HG02885 (cell line): ENCODE measurements around the gene NECTIN1.

Experiments used
- ATAC-seq: cut with Tn5 transposase; IDR thresholded peaks from one replicate; pipeline ENCODE4 v1.9.1; 2021; ENCODE audit warnings: mild to moderate bottlenecking; ENCODE audit not compliant: unreplicated experiment, poor library complexity

NECTIN1 gene

DNA sequence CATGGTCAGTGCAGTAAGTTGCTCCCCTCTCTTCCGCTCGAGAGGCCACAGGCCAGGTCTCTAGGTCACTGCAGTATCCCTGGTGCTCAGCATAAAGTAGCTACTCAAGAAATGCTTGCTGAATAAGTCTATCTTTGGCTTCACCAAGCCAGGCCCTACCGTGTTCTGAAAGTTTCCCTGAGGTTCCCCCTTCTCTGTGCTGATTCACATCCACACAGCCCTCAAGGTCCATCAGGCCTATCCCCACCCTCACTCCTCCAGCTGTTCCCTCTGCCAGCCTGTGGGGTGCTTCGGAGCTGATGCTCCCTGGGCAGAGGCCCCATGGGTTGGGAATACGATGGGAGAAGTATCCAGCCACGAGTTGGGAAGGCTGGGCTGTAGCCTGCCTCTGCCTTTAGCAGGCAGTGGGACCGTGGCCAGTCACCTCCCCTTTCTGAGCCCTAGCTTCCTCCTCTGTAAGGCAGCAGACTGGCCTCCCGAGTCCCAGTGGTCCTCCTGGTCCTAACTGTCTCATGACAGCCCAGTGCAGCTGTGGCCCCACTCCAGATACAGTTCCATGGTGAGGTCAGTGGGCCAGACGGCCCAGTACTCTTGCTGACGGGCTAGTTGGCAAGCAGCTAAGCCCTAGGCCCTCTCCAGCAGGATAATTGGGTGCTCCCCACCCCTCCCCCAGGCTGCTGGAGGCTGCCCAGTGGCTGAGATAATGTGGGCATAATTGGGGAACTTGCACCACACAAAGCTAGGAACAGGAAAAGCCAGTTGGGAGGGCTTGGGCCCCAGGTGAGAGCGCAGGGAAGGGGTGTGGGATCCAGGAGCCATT lies 48.2 kb downstream of the NECTIN1 start:
- no peak for ATAC-seq

DNA sequence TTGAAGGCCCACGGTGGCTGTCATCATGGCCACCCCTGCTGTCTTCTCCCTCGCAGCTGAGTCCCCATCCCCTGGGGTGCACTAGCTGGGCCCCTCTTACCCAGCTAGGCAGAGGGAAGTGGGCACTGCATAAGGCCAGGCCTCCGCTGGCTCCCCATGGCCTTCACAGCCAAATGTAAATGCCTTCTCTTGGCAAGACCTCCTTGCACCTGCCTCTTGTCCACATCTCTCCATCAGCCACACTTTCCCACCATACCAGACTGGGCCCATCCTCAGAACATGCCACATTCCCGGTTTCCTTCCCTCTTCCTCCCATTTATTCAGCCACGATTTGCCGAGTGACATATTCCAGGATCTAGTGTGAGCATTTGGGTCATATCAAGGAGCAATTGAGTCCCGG lies 49.7 kb downstream of the NECTIN1 start:
- ATAC-seq = no peak

DNA sequence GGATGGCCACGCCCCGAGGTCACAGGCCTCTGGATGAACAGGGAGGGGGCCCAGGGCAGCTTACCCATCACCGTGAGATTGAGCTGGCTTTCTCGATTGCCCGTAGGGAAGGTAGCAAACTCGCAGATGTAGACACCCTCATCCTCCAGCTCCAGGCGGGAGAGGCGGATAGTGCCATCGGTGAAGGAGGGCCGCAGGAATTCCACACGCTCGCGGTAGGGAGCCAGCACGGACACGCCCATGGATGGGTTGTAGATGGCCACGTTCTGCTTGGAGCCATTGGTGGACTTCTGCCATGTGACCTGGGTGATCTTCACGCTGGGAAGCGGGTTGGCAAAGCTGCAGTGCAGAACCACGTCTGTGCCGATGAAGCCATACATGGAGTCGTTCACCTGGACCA lies 50.6 kb downstream of the NECTIN1 start:
- ATAC-seq = no peak

DNA sequence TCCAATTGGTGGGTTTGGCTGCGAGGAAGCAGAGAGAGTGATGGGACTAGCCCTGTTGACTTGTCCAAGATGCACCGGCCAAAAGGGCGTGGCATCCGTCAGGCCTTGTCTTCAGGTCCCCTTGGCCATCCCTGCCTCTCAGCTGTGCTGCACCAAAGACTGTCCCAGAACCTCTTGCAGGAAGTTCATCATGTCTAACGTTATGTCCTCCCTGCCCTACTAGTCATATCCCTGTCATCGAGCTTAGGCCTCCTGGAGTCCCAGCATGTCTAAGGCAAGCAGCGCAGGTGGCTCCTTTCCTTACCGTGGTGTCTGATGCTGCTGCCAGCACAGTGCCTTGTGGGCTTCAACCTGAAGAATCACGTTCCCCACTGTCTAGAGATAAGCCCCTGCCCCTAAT lies 51.2 kb downstream of the NECTIN1 start:
- no peak for ATAC-seq

DNA sequence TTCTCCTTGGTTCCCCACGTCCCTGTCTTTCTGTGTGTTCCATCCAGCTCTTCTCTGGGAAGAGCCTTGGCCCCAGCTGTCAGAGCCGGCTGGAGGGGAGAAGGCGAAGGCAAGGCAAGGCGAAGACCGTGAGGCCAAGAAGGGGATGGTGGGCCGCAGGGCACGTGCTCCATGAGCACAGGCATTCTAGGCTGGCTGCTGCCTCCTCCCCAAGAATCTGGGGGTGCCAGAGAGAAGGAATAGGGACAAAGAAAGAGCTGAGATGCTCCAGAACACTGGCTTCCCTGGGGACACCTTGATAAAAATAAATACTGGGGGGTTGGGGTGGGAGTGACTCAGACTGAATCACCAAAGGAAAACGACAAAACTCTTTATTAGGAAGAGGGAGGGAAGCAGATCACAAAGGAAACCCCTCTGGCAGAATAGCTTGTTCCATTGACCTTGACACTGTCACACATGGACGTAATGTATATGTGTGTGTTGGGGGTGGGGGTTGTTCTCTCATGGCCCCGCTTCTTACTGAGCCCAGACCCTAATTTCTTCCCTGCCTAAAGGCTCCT lies 52.5 kb downstream of the NECTIN1 start:
- ATAC-seq = no peak

DNA sequence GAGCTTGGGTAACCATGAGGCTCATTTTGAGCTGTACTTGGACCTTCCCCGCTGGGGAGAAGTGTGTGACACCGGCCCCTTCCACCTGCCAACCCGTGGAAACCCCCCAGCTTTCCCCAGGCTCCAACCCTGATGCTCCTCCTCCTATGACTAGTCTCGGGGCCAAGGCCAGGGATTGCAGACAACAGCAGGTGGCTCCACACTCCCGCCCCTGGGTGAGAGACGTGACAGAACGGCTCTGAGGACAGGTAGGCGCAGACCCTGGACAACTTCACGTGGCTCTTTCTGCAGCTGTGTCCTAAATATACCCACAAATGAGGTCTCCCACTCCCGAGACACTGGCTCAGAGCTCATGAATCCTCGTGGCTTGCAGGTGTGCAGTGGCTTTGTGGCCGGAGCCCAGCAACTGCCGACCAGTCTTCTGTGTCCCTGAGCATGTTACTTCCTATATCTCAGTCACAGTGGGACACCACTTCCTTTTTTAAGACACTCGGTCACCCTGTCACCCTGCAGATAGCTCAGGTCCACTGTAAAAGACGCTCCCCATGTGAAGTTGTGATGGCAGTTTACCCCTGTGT lies 55.2 kb downstream of the NECTIN1 start:
- ATAC-seq = peak; percentile 85

DNA sequence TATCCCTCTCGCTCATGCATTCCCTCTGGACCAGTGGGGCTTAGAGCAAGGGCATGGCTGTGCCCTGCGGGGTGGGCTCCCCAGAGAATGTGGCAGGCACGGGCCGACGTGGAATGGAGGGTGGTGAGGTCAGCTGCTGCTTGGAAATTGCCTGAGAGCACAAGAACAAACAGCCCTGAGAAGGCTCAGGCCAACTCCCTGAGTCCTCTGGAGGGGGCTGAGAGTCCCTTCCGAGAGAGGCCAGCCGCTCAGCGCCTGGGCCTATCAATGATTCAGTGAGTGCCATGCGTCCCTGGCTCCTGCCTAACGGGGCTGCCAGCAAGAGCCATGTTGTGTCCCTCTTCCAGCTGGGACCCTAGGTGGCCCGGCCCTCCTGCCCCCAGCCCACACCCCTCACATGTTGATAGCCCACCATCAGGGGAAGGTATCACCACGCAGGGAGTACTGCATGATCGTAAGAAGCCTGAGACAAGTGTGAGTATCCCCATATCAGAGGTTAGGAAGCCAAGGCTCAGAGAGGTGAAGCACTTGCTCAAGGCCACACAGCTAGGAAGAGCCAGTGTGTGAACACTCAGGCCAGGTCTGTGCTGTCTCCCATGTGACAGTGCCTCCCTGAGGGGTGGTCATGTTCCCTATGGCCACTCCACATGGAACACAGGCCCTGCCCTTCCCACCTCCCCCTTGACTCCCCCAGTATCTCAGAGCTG lies 55.8 kb downstream of the NECTIN1 start:
- ATAC-seq = peak; percentile 6

DNA sequence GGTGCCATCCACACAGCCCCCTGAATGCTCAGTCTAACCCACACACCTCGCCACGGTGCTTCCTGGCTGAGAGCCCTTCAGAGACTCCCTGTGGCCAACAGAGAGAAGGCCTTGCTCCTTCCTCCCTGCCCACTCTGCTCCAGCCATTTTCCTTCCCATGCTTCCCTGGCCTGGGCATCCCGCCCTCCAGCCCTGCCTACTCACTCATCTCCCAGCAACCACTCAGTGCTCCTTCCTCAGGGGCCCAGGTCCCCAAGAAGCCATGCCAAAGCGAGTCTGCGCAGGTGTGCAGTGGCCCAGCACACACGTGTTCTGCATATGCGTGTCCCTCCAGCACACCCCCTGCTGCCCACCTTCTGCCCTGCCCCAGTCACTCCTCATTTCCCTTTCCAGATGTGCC lies 56.4 kb downstream of the NECTIN1 start:
- ATAC-seq = no peak

DNA sequence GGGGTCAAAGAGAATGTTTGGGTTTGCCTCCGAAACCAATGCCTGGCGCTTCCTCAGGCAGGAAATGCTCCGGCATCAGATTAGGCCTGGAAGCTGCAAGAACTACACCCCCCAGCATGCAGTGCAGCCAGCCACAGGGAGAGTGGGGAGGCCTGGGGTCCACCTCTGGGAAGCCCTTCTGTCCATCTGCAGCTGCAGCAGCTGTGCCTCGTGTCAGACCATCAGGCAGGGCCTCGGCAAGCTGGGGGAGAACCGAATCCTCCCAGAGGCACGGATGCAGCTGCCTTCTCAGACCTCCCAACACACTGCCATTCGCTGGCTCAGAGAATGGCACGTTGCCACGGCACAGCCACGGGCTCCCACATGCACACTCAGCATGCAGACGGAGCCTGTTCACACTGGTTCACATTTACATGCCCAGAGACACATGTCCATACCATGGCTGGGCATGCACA lies 57.4 kb downstream of the NECTIN1 start:
- no peak for ATAC-seq

DNA sequence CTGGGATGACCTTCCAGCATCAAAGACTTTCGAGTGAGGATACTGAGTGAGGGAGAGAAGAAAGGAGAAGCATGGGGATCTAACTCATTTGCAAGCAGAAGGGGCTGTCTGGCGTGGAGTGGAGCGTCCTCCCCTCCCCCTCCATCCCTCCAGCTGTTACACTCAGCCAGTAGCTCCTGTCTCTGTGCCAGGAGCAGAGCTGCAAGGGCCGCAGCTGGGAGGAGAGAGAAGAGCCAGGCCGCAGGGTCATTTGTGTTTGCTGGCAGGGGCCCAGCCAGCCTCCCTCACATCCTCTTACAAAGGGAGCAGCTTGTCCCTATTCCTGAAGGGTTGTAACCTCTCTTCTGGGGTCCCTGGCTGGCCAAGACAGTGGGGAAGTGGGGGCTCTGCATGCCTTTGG lies 57.9 kb downstream of the NECTIN1 start:
- ATAC-seq = no peak

DNA sequence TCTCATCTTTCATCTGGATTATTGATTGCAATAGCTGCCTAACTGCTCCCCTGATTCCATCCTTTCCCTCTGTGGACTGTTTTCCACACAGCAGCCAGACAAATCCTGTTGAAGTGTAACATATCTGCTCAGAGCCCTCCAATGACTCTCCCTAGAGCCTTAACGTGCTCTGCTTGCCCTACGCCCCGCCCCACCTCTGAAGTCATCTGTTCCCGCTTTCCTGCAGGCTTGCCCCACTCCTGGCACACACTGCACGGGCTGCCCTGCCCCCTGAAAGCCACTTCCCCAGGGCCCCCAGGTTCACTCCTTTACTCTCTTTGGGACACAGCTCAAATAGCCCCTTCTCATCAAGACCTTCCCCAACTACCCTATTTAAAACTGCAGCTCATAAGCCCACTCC lies 59.5 kb downstream of the NECTIN1 start:
- no peak for ATAC-seq

DNA sequence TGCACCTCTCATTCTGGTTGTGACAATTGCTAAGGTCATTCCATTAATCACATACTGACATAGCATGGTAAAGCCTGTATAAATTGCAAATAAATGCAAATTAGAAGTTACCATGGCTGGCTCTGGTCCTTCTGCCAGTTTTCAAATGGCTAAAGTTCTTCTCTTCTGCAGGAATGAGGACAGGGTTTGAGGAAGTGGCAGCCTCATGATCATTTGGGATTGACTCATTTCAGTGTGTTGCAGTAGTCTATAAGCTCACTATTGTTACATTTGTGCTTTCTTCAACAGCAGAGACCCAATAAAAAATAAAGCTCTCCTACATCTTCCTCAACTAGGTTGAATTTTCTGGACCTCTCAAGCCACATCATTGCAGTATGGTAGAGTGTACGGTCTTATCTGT lies 60.3 kb downstream of the NECTIN1 start:
- no peak for ATAC-seq

DNA sequence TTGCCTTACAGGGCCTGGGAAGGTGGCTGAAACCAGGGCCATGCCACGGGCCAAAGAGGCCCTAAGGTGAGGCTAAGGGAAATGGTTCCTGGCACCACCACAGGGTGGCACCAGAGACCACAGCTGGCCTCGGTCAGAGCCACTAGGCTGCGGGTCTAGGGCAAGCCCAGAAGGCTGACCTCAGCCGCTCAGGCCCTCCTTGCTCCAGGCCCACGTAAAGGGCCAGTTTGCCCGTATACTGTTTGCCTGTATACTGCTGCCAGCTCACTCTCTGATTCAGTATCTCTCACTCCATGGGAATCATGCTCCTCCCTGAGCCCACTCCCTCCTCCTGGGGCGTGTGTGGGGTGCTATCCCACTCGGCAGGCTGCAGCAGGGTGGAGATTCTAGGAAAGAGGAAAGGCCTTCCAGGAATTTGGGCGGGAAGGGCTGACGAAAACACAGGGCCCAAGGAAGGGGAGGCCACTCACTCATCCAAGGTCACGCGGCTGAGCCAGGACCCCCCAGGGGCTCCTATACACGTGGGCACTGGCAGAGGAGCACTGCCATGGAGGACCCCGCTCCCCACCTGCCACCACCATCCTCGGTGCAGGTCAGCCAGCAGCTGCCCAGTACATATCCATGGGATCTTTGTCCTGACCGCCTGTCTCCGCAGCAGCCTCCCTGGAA lies 62.4 kb downstream of the NECTIN1 start:
- peak; percentile 75 for ATAC-seq

DNA sequence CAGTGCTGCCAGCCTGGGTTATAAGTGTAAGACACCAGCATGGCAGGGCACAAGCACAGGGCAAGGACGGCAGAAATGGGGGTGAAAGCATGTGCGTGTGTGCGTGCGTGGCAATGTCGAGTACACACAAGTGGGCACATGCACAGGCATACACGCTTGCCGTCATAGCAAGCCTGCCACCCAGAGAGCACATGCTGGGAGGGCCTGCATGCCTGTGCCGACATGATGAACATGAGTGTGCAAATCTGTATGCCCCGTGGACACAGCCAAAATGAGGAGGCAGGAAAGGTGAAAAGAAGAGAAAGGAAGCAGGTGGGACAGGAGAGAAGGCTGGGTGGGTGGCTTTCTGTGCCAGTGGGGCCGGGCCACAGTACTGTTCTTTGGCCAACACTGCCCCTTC lies 62.9 kb downstream of the NECTIN1 start:
- ATAC-seq = no peak

DNA sequence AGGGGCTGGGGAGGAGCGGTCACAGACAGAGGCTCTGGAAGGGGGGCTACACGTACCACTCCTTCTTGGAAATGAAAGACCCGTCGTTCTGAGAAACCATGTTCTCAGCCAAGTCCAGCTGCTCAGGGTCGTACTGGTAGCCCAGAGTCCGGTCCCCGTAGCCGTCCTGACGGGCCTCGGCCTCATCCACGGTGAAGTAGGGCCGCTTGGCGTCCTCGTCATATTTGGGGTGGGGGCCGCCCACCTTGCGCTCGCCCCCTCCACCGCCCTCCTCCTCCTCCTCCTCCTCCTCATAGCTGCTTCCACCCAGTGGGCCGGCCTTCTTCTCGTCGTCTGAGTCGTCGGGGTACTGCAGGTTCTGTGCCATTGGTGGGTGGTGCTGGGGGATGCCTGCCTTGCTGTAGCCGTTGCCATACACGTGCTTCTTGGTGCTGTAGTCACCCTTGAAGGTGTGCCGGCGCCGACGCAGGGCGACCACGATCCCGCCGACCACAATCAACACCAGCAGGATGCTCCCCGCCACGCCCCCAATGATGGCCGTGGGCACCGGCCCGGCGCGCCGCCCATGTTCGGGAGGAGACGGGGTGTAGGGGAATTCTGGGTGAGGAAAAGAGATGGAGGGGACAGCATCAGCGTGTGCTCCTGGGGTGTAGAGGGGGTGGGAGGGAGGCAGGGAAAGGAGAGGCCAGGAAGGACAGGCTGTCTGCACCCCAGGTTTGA lies 64.1 kb downstream of the NECTIN1 start:
- ATAC-seq = no peak

DNA sequence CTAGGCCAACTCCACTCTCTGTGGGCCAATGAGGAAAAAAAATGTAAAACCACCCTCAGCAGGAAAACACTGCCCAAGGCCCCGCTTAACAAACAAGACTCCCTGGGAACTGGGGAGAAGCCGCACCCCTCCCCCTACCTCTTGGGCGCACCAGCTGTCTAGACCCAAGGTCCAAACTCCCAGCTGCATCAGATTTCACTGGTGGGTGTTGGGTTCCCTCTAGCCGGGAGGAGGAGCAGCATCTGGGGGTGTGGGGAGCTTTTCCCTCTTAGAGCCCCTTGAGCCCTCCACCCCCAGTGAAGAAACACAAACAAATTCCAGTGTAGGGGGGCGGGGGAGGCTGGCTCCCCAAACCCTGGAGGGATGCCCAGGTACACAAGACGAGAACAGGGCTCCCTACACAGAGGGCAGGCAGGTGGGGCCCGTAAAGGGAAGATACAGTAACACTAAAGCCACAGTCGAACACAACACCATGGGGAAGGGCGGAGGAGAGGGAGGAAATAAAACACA lies 64.9 kb downstream of the NECTIN1 start:
- no peak for ATAC-seq

DNA sequence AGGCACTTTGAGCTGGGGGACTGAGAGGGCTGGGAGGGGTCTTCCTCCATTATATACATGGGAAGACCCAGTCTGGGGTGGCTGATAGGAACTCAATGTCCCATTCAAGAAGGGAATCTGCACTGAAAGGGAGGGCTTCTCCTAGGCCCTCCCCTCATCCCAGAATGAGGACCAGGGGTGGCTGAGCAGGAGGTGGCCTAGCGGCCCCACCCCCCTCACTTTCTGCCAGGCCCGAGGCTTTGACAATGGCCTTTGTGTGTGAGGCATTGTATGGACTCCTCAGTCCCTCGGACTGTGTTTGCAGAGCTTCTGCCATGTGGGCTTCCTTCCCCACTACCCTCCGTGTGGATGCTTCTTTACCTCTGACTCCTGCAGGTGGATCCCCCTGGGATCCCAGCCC lies 65.7 kb downstream of the NECTIN1 start:
- ATAC-seq = no peak

DNA sequence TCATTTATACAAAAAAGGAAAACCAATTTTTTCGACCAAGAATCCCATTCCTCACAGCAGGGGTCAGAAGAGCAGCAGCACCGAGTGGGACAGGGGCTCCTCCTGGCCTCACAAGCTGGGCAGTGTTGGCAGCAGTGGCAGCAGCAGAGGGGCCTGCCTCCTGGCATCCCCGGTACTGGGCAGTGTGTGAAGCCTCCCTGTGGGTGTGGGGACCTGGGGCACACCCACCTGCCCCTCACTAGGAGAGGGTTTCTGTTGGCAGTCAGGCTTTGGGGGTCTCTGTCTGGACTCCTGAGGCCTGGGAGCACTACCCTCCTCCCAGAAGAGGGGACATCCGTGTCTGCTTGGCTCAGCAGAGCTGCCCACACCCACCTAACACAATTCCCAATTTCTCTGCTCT lies 67.8 kb downstream of the NECTIN1 start:
- ATAC-seq = no peak

DNA sequence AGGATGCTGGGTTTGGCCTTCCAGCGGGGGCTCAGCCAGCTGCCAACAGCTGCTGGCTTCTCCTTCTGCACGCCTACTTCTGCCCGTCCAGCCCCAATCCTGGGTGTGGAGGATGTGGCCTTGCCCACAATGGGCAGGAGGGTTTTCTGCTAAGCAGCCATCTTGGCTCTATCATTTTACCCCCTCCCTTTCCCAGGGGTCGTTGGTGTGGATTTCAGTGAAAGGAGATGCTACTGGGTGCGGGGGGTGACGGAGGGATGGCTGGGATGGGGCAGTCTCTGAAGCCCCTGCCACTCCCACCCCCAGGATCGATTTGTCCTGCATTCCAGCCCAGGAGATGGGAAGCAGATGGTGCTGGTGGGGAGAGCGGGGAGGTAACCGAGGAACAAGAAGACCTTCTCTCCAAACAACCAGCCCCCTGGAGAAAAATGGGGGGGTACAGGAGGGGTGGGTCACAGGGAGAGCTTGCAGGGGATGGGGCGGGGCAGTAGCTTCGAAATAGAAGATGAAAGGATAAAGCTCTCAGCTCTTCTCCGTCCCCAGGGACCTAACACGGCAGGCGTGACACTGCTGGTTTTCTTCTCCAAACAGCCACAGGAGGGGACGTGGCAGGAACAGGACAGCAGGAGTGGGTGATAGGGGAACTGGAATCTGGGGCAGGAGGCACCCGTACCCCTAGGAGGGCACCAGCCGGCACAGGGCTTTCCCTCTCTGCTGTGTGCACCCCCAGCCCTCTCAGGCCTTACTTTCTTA lies 68.9 kb downstream of the NECTIN1 start:
- no peak for ATAC-seq
